IPS DF 6.9 (cell line): Measurements from ENCODE around the gene SDHB.

Experiments
- DNase-seq: peaks from one replicate; pipeline ENCODE4 v3.0.0-alpha.2; 2013; ENCODE audit warnings: low read depth, low spot score
- H3K27ac ChIP-seq: one replicate; pipeline ENCODE4 v1.5.1; 2013; ENCODE audit warnings: low read length, control low read depth
- H3K27me3 ChIP-seq: 2 replicates; pipeline ENCODE4 v1.6.1; 2013; ENCODE audit warnings: mild to moderate bottlenecking, low read length; ENCODE audit not compliant: control insufficient read depth, insufficient read depth
- H3K36me3 ChIP-seq: 2 replicates; pipeline ENCODE4 v1.6.1; 2013; ENCODE audit warnings: low read length; ENCODE audit not compliant: control insufficient read depth, insufficient read depth
- H3K4me1 ChIP-seq: 2 replicates; pipeline ENCODE4 v1.6.1; 2013; ENCODE audit warnings: low read length; ENCODE audit not compliant: control insufficient read depth, insufficient read depth
- H3K4me3 ChIP-seq: 2 replicates; pipeline ENCODE4 v1.5.1; 2013; ENCODE audit warnings: mild to moderate bottlenecking, low read length
- H3K9me3 ChIP-seq: 2 replicates; pipeline ENCODE4 v1.6.1; 2013; ENCODE audit warnings: low read length, inconsistent platforms; ENCODE audit not compliant: control insufficient read depth, insufficient read depth
- WGBS: extraction: QIAGEN DNeasy Blood & Tissue Kit; methylation state at CpG from one replicate; pipeline ENCODE4 v1.1.7; 2013; ENCODE audit warnings: mixed read lengths, missing lambda C conversion rate; ENCODE audit not compliant: insufficient read length, insufficient coverage; 5-methylcytosine and 5-hydroxymethylcytosine counted together

Gene SDHB

DNA sequence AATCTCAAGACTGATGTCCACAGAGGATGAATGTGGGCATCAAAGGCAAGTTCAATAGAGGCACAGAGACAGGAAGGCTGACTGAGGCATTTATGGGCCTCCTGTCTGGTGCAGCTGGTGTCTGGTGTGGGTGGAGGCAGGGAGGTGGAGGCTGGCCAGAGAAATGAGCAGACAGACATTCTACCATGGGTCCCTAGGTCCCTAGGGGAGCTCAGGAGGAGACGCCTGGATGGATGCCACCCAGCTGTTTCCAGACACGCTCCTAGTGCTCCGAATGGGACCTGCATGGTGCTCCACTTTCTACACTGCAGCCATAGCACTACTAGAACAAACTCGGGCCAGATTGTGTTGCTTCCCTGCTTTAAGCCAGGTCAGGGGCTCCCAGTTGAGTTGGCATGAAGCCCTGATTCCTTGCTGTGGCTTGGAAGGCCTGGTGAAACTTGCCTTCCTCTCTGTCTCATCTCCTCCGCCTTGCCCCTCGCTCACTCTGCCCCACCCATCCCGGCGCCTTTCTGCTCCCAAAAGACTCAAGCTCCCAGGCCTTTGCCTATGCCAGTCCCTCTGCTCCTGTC lies 40.1 kb upstream of the SDHB start:
- no peak overlapping the region for H3K4me3 ChIP-seq
- no peaks in the 10 kb centered on the region for H3K27me3 ChIP-seq
- DNase-seq, result no peak
- H3K9me3 ChIP-seq, result no peaks in the 10 kb centered on the region
- no peaks in the 10 kb centered on the region for H3K4me1 ChIP-seq
- no CpG with 5 or more reads among the region's 8 CpGs for WGBS
- H3K36me3 ChIP-seq, result no peaks in the 10 kb centered on the region
- no peak overlapping the region for H3K27ac ChIP-seq

DNA sequence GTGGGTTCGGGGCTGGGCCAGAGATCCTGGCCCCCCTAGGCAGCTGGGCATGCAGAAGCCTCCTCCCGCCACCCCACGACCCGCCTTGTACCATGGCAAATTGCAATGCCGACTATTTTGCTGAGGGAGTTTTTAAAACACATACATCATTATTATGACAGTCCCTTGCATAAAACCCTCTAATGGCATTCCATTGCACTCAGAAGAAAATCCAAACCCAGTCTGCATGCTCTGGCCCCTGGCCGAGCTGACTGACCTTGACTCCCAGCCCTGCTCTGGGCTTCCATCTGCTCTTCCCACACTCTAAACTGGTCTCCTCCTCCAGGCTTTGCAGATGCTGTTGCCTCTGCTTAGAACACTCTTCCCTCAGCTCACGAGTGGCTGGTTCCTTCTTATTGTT lies 37.4 kb upstream of the SDHB start:
- H3K4me3 ChIP-seq, result no peak overlapping the region
- H3K4me1 ChIP-seq, result no peaks in the 10 kb centered on the region
- no CpG with 5 or more reads among the region's 7 CpGs for WGBS
- H3K36me3 ChIP-seq, result no peaks in the 10 kb centered on the region
- no peaks in the 10 kb centered on the region for H3K9me3 ChIP-seq
- H3K27ac ChIP-seq, result no peak overlapping the region
- no peak for DNase-seq
- H3K27me3 ChIP-seq, result no peaks in the 10 kb centered on the region

DNA sequence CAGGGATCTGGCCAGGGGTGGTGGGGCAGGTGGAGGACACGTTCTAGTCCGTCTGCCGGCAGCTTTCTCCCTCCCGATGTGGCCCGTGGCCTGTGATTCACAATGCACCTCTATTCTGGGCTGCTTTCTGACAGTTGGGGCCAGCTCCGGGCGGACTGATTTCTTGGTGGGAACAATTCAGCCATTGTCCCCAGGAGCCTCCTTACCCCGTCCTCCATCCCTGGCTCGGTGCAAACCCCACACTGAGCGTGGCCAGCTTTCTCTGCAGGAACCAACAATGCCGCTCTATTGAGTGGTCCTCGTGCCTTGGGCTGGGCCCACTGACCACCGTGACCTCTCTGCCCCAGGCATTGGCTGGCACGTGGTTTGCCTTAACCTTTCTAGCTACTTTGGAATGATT lies 35.7 kb upstream of the SDHB start:
- Histone ChIP-seq H3K27ac (no peak overlapping the region), H3K4me3 (no peak overlapping the region), H3K4me1 (no peaks in the 10 kb centered on the region), H3K27me3 (no peaks in the 10 kb centered on the region), H3K9me3 (no peaks in the 10 kb centered on the region), H3K36me3 (no peaks in the 10 kb centered on the region)
- no CpG with 5 or more reads among the region's 14 CpGs for WGBS
- DNase-seq, result no peak

DNA sequence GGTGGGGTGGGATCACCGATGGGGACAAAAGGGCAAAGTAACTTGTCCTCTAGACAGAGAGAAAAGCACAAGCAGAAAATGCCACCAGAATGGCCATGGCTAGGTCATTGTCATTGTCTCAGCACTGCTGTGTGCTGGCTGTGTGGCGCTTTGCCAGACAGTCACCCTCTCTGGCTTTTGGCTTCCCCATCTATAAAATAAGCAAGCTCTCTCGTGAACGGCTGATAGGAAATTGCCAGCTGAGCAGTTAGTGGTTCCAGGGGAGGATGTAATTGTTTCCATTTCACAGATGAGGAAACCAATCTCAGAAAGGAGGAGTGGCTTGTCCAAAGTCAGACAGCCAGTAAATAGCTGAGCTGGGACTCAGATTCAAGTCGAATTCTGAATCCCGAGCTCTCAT lies 32.9 kb upstream of the SDHB start:
- no peaks in the 10 kb centered on the region for H3K9me3 ChIP-seq
- no peaks in the 10 kb centered on the region for H3K4me1 ChIP-seq
- no peaks in the 10 kb centered on the region for H3K27me3 ChIP-seq
- no peaks in the 10 kb centered on the region for H3K36me3 ChIP-seq
- no peak overlapping the region for H3K4me3 ChIP-seq
- DNase-seq, result no peak
- no peak overlapping the region for H3K27ac ChIP-seq
- WGBS, result no CpG with 5 or more reads among the region's 6 CpGs

DNA sequence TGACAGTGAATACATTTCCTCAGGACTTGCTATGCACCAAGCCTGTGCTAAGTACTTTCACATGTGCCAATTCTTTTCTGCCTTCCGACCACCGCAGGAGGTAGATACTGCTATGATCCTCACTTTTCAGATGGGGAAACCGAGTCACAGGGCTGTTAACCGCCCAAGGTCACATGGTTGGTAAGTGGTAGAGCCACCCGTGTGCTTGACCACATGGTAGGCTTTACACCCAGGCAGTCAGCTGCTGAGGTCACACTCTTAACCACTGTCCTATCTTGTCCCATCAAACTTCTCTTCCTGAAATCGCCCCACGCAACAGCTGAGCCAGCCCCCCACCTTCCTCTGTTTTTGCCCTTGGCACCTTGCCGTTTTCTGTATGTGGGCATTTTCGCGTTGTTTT lies 31.0 kb upstream of the SDHB start:
- no peaks in the 10 kb centered on the region for H3K27me3 ChIP-seq
- no peak for DNase-seq
- no CpG with 5 or more reads among the region's 10 CpGs for WGBS

DNA sequence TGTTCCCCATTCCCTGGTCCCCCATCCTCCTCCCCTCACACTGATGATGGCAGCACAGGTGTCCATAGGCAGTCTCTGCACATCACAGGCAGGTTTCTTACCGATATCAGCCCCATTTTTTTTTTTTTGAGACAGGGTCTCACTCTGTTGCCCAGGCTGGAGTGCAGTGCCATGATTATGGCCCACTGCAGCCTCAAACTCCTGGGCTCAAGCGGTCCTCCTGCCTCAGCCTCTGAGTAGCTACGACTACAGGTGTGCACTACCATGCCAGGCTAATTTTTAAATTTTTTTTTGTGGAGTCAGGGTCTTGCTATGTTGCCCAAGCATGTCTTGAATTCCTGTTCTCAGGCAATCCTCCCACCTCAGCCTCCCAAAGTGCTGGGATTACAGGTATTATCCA lies 28.9 kb upstream of the SDHB start:
- Histone ChIP-seq H3K36me3 (no peaks in the 10 kb centered on the region), H3K27me3 (no peaks in the 10 kb centered on the region), H3K9me3 (no peaks in the 10 kb centered on the region), H3K27ac (no peak overlapping the region), H3K4me1 (no peaks in the 10 kb centered on the region), H3K4me3 (no peak overlapping the region)
- no CpG with 5 or more reads among the region's 3 CpGs for WGBS
- no peak for DNase-seq

More for the DNA sequence above, 31.0 kb upstream of the SDHB start:
- Histone ChIP-seq H3K9me3 (no peaks in the 10 kb centered on the region), H3K27ac (no peak overlapping the region), H3K36me3 (no peaks in the 10 kb centered on the region), H3K4me1 (no peaks in the 10 kb centered on the region), H3K4me3 (no peak overlapping the region)

DNA sequence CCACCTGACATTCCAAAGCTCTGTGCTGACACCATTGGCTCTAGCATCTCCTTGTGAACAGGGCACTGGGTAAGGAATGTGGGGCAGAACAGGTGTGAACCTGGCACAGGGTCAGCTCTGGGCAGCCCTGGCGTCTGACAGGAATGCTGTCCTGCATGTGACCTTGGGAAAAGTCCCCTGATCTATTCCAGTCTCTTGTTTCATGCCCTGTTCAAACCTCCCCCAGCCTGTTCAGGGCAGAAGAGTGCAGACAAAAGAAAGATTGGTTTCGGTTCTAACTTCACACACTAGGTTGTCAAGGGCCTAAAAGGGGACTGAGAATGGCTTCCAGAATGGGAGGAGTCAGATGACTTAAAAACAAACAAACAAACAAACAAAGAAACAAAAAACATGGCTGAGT lies 27.6 kb upstream of the SDHB start:
- no peak for DNase-seq
- WGBS, result no CpG with 5 or more reads among the region's 2 CpGs

GRCh38 chr1:17080880-17081279 lies 27.0 kb upstream of the SDHB start:
- Histone ChIP-seq H3K27ac (no peak overlapping the region), H3K4me1 (no peaks in the 10 kb centered on the region), H3K9me3 (no peaks in the 10 kb centered on the region), H3K36me3 (no peaks in the 10 kb centered on the region), H3K27me3 (no peaks in the 10 kb centered on the region), H3K4me3 (no peak overlapping the region)
- no CpG with 5 or more reads among the region's 4 CpGs for WGBS
- no peak for DNase-seq

More for the DNA sequence above, 27.6 kb upstream of the SDHB start:
- H3K36me3 ChIP-seq, result no peaks in the 10 kb centered on the region
- H3K27me3 ChIP-seq, result no peaks in the 10 kb centered on the region
- H3K4me1 ChIP-seq, result no peaks in the 10 kb centered on the region
- no peaks in the 10 kb centered on the region for H3K9me3 ChIP-seq
- H3K27ac ChIP-seq, result no peak overlapping the region
- no peak overlapping the region for H3K4me3 ChIP-seq

GRCh38 chr1:17080085-17080759 lies 26.4 kb upstream of the SDHB start:
- Histone ChIP-seq H3K27ac (no peak overlapping the region), H3K4me3 (no peak overlapping the region), H3K27me3 (no peaks in the 10 kb centered on the region), H3K4me1 (no peaks in the 10 kb centered on the region), H3K36me3 (no peaks in the 10 kb centered on the region), H3K9me3 (no peaks in the 10 kb centered on the region)
- whole genome bisulfite sequencing, result no CpG with 5 or more reads among the region's 8 CpGs
- DNase-seq, result no peak

DNA sequence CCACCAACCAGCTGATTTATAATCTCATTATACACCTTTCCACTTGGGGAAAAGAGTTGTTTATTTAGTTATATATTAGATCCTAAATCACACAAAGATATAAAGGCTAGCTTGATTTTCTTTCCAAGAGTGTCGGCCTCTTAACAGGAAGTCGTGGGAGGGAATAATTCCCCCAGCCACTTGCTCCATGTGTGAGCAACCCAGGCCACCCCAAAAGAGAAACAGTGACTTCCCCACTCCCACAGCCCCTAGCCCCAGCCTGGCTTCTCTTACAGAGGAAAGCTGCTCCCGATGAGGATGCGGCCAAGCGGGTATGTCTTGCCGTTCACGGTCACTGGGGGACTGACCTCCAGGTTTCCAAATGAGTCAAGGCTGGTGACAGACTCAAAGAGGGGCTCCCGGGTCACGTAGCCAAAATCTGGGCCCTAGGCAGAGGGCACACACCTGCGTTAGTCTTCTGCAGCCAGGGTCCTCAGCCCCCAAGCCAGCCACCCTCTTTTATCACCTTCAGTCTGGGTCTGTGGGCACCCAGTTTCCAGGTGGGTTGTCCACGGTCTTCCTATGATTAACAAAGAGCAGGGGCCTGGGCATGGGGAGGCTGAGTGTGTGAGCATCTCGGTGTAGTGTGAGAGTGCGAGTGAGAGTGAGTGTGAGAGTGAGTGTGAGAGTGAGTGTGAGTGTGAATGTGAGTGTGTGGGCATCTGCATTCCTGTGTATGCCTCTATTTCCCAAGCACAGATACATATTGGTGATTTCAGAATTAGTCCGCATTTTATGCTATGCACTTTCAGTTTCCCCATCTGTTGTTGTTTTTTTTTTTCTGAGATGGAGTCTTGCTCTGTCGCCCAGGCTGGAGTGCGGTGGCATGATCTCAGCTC lies 25.4 kb upstream of the SDHB start:
- Histone ChIP-seq H3K9me3 (no peaks in the 10 kb centered on the region), H3K27ac (no peak overlapping the region), H3K36me3 (no peaks in the 10 kb centered on the region), H3K27me3 (no peaks in the 10 kb centered on the region), H3K4me3 (no peak overlapping the region), H3K4me1 (no peaks in the 10 kb centered on the region)
- no peak for DNase-seq
- WGBS, result 100% methylated on average over 2 of the region's 16 CpGs
